ENCODE measurements around the gene HSD17B4. TPM values are rescaled to one million over a fixed set of nuclear protein-coding genes. Genes with fewer than 3 reads are reported as not detected.

HSD17B4 gene
- total RNA-seq, 1 donor from 2014 or later = 160 TPM

- H3K36me3 Mint-ChIP-seq (ENCODE audit: low read depth, unreplicated experiment) = peaks cover 21% of the 10 kb centered on the region
- no peak overlapping the region for H3K27ac Mint-ChIP-seq (ENCODE audit: unreplicated experiment)
- peaks cover 2% of the 10 kb centered on the region for H3K4me1 Mint-ChIP-seq (ENCODE audit: unreplicated experiment)
- no peak for DNase-seq (ENCODE audit: low spot score)
- H3K9me3 Mint-ChIP-seq (ENCODE audit: unreplicated experiment) = no peaks in the 10 kb centered on the region
- TF ChIP-seq, protein P1, sequence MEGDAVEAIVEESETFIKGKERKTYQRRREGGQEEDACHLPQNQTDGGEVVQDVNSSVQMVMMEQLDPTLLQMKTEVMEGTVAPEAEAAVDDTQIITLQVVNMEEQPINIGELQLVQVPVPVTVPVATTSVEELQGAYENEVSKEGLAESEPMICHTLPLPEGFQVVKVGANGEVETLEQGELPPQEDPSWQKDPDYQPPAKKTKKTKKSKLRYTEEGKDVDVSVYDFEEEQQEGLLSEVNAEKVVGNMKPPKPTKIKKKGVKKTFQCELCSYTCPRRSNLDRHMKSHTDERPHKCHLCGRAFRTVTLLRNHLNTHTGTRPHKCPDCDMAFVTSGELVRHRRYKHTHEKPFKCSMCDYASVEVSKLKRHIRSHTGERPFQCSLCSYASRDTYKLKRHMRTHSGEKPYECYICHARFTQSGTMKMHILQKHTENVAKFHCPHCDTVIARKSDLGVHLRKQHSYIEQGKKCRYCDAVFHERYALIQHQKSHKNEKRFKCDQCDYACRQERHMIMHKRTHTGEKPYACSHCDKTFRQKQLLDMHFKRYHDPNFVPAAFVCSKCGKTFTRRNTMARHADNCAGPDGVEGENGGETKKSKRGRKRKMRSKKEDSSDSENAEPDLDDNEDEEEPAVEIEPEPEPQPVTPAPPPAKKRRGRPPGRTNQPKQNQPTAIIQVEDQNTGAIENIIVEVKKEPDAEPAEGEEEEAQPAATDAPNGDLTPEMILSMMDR (IDR thresholded peaks at IDR 0.05; ENCODE audit: unreplicated experiment) = no peak
- no peak overlapping the region for H3K4me3 Mint-ChIP-seq (ENCODE audit: unreplicated experiment)
- H3K27me3 Mint-ChIP-seq (ENCODE audit: unreplicated experiment) = no peaks in the 10 kb centered on the region
Measured at GRCh38 chr5:119465640-119466039, 13.3 kb downstream of the HSD17B4 start.

- Mint-ChIP-seq H3K9me3 (ENCODE audit: unreplicated experiment) (no peaks in the 10 kb centered on the region), H3K4me3 (ENCODE audit: unreplicated experiment) (no peak overlapping the region), H3K27me3 (ENCODE audit: unreplicated experiment) (no peaks in the 10 kb centered on the region), H3K36me3 (ENCODE audit: low read depth, unreplicated experiment) (peaks cover 23% of the 10 kb centered on the region), H3K4me1 (ENCODE audit: unreplicated experiment) (peaks cover 4% of the 10 kb centered on the region), H3K27ac (ENCODE audit: unreplicated experiment) (no peak overlapping the region)
- TF ChIP-seq, protein P1 (IDR thresholded peaks at IDR 0.05; ENCODE audit: unreplicated experiment) = no peak
- DNase-seq (ENCODE audit: low spot score) = no peak
Measured at GRCh38 chr5:119468286-119468685, 16.0 kb downstream of the HSD17B4 start.

DNA sequence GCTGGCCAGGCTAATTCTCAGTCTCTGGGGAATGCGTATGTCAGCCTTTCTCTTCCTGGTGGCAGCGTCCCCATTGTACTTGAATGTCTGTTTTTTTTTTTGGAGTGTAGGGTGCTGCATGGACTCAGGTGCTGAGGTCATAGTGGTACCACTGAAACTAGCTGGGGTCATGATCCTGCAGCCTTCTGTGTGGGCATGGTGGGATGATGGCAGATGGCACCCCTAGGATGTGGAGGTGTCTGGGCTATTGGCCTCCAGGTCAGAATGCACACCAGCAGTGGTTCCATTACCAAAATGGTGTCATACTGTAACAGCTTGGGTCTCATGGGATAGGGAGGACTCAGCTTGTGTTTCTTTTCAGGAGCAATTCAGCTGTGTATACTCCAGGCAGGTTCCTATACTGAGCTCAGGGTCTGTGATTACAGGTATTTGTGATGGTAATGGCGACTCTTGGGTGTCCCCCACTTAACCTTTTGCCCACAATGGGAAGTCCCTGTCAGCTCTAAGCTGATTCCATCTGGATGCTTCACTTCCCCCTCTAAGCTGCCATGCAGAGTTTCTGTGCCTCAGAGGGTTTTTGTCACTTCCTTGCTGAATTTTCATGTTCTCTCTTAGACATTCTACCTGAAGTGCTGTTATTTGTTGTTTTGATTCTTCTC, 17.9 kb downstream of the HSD17B4 start:
- no peak overlapping the region for H3K27ac Mint-ChIP-seq (ENCODE audit: unreplicated experiment)
- H3K4me1 Mint-ChIP-seq (ENCODE audit: unreplicated experiment) = peaks cover 4% of the 10 kb centered on the region
- TF ChIP-seq, protein P1 (IDR thresholded peaks at IDR 0.05; ENCODE audit: unreplicated experiment) = no peak
- DNase-seq (ENCODE audit: low spot score) = no peak
- H3K27me3 Mint-ChIP-seq (ENCODE audit: unreplicated experiment) = no peaks in the 10 kb centered on the region
- H3K9me3 Mint-ChIP-seq (ENCODE audit: unreplicated experiment) = no peaks in the 10 kb centered on the region
- H3K4me3 Mint-ChIP-seq (ENCODE audit: unreplicated experiment) = no peak overlapping the region
- peaks cover 18% of the 10 kb centered on the region for H3K36me3 Mint-ChIP-seq (ENCODE audit: low read depth, unreplicated experiment)

DNA sequence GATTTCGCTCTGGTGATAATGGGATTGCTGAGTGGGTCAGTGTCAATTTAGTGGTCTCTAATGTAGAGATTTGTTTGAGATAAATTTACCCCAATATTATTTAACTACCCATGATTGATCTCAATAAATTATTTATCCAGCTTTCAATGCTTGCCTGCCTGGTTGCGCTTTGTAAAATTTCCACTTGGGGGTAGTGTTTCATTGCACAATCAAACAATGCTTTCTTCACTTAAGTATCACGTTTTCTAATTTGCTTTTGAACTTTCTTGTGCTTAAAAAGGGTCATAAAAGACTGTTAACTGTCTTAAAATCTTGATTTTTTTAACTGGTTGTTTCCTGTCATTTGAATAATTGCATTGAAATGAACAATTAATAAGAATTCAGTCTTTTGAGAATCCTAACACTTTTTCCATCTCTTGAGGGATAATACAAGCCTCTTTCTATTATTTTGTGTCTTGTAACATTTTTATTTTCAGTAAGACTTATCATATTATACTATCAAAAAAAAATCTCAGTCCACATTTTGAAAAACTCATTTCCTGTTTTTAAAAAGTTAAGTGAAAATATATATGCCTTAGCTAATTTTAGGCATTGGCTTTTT, 18.7 kb downstream of the HSD17B4 start:
- H3K27me3 Mint-ChIP-seq (ENCODE audit: unreplicated experiment) = no peaks in the 10 kb centered on the region
- peak; percentile 39 for DNase-seq (ENCODE audit: low spot score)
- no peak overlapping the region for H3K4me3 Mint-ChIP-seq (ENCODE audit: unreplicated experiment)
- peaks cover 4% of the 10 kb centered on the region for H3K4me1 Mint-ChIP-seq (ENCODE audit: unreplicated experiment)
- no peaks in the 10 kb centered on the region for H3K9me3 Mint-ChIP-seq (ENCODE audit: unreplicated experiment)
- H3K27ac Mint-ChIP-seq (ENCODE audit: unreplicated experiment) = no peak overlapping the region
- H3K36me3 Mint-ChIP-seq (ENCODE audit: low read depth, unreplicated experiment) = peaks cover 16% of the 10 kb centered on the region
- TF ChIP-seq, protein P1 (IDR thresholded peaks at IDR 0.05; ENCODE audit: unreplicated experiment) = peak; percentile 47

DNA sequence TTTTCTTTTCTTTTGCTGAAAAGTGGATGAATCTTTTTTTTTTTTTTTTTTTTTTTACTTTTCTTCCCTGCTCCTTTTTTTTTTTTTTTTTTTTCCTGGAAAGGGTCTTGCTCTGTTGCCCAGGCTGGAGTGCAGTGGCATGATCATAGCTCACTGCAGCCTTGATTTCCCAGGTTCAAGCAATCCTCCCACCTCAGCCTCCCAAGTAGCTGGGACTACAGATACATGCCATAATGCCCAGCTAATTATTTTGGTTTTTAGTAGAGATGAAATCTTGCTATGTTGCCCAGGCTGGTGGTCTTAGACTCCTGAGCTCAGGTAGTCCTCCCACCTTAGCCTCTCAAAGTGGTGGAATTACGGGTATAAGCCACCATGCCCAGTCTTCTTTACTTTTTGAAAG, 20.9 kb downstream of the HSD17B4 start:
- H3K4me1 Mint-ChIP-seq (ENCODE audit: unreplicated experiment) = peaks cover 4% of the 10 kb centered on the region
- H3K27ac Mint-ChIP-seq (ENCODE audit: unreplicated experiment) = no peak overlapping the region
- H3K9me3 Mint-ChIP-seq (ENCODE audit: unreplicated experiment) = no peaks in the 10 kb centered on the region
- TF ChIP-seq, protein P1 (IDR thresholded peaks at IDR 0.05; ENCODE audit: unreplicated experiment) = no peak
- DNase-seq (ENCODE audit: low spot score) = no peak
- H3K36me3 Mint-ChIP-seq (ENCODE audit: low read depth, unreplicated experiment) = peaks cover 12% of the 10 kb centered on the region
- H3K4me3 Mint-ChIP-seq (ENCODE audit: unreplicated experiment) = no peak overlapping the region
- H3K27me3 Mint-ChIP-seq (ENCODE audit: unreplicated experiment) = no peaks in the 10 kb centered on the region

Data from endothelial cell (in vitro differentiated cells).